K562 (cell line): Measurements from ENCODE around the gene AQP1. TPM values are rescaled to one million over a fixed set of nuclear protein-coding genes. Genes with fewer than 3 reads are reported as not detected.

Experiments used
- ADNP ChIP-seq: fragments of 200-800 bp; sonication (Bioruptor generic); IDR thresholded peaks from 2 replicates; pipeline ENCODE4 v1.6.1; 2016; ENCODE audit warnings: missing genetic modification characterization, missing compliant biosample characterization
- FOS ChIP-seq: IDR thresholded peaks from 3 replicates; pipeline ENCODE4 v1.6.1; 2011; ENCODE audit not compliant: insufficient read length; ENCODE audit errors: extremely low read depth
- KDM5B ChIP-seq: fragments of 200-600 bp; sonication (generic); IDR thresholded peaks from 2 replicates; pipeline ENCODE4 v1.6.1; 2012; ENCODE audit warnings: low read depth, mild to moderate bottlenecking, moderate library complexity, low read length, control low read depth, inconsistent platforms; ENCODE audit not compliant: insufficient replicate concordance
- LARP7 ChIP-seq: fragments of 450-650 bp; IDR thresholded peaks from 2 replicates; pipeline ENCODE4 v1.6.1; 2016
- MCM2 ChIP-seq: fragments of 450-650 bp; IDR thresholded peaks from 2 replicates; pipeline ENCODE4 v1.6.1; 2017; ENCODE audit warnings: low read depth, mild to moderate bottlenecking
- NR2F6 ChIP-seq: fragments of 450-650 bp; formaldehyde crosslinking; IDR thresholded peaks from 2 replicates; pipeline ENCODE4 v1.4.0; 2020; ENCODE audit warnings: mild to moderate bottlenecking
- TARDBP ChIP-seq: fragments of 450-650 bp; IDR thresholded peaks from 2 replicates; pipeline ENCODE4 v1.6.1; 2016
- ZNF253 ChIP-seq: fragments of 250-450 bp; sonication (Bioruptor Pico); conservative IDR thresholded peaks from 2 replicates; pipeline ENCODE4 v1.6.1; 2021; ENCODE audit warnings: mild to moderate bottlenecking
- polyA plus RNA-seq, 8 experiments: library from polyadenylated mRNA; depleted of rRNA in 4 of 8; stranded (reverse) in 5 of 8; unstranded in 3 of 8; fragments of >200 nt; fragmentation: Nextera tagmentation in 2 of 8; fragmentation: Illumina TruSeq in 1 of 8; extraction: Ambion mirVana in 2 of 8; extraction: Trizol in 1 of 8; gene quantifications; 2 replicates each; pipeline versions ENCODE4 v1.2.1 to v1.2.3, GENCODE V29; 2011 to 2014; ENCODE audit warnings: inconsistent platforms in 1 of 8, missing spikeins in 1 of 8
- total RNA-seq, 7 experiments: library from RNA; depleted of rRNA in 6 of 7; stranded (reverse); fragments of >200 nt in 6 of 7; fragmentation: Illumina TruSeq in 2 of 7; extraction: Trizol in 2 of 7; gene quantifications; 2 replicates each; pipeline versions ENCODE4 v1.2.1 to v1.2.3, GENCODE V29; 2011 to 2021; ENCODE audit warnings: low replicate concordance in 1 of 7
- TF ChIP-seq, protein P1 (sequence below): sonication (generic); formaldehyde crosslinking; IDR thresholded peaks from 2 replicates; pipeline ENCODE4 v1.4.0; 2020; ENCODE audit warnings: mild to moderate bottlenecking, missing genetic modification reagents
- TF ChIP-seq, protein P2 (sequence below), 2 experiments: IDR thresholded peaks in 1 of 2; conservative IDR thresholded peaks in 1 of 2; 2 replicates each; pipeline ENCODE4 v1.6.1; 2016; ENCODE audit warnings: low read depth in 2 of 2, mild to moderate bottlenecking in 1 of 2, missing compliant biosample characterization in 1 of 2, missing genetic modification characterization in 1 of 2, moderate library complexity in 1 of 2
- TF ChIP-seq, protein P3 (sequence below): fragments of 450-650 bp; IDR thresholded peaks from 2 replicates; pipeline ENCODE4 v1.7.1; 2018; ENCODE audit warnings: mild to moderate bottlenecking, low read depth; ENCODE audit not compliant: partially characterized antibody
- TF ChIP-seq, protein P4 (sequence below), 2 experiments: fragments of 450-650 bp; IDR thresholded peaks; 2 replicates each; pipeline ENCODE4 v1.6.1; 2018; ENCODE audit warnings: mild to moderate bottlenecking in 2 of 2, low read depth in 1 of 2; ENCODE audit not compliant: partially characterized antibody in 2 of 2

AQP1 gene
- total and polyA plus RNA-seq, 9 of the 15 experiments (the other 6 are each of a cell fraction or from before 2014, with no cell fraction given) = 0.18 to 12.6 (median 4.1) TPM

DNA sequence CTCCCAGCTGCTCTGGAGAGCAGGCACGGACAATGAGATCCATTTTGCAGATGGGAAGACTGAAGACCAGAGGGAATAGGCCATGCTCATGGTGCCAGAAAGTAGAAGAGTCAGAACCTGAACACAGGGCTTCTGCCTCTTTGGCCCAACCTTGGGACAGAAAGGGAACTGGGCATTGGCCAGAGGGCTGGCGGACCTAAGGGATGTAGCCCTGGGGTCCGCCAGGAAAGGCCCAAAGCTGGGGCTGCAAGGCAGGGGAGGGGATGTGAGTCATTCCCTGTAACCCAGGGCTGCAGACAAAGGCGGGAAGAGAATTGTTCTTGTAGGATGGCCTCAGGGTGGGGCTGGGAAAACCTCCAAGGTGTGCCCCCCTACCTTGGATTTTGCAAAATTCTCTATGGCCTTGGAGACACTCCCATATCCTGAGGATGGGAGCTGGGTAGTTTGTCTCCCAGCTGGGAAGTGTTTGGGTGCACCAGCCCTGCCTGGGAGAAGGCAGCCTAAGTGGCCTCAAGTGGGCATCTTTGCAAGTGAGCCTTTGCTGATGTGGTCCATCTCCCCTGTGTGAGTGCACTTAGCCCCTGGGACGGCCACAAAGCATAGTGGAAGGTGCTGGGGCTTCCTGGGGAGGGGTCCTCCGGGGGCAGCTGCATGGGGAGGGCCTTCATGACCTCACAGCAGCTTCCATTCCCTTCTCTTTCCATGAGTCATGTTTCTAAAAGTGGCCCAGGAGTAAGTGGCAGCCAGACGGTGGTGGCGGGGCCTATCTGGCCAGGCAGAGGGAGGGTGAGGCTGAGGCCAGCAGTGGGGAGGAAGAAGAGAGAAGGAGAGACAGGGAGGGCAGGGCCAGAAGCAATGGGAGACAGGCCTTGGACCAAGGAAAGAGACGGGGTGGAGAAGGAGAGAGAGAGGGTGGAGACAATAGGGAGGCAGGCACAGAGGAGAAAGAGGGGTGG is 9.2 kb downstream of the AQP1 start (continued):
- TF ChIP-seq, protein P1, sequence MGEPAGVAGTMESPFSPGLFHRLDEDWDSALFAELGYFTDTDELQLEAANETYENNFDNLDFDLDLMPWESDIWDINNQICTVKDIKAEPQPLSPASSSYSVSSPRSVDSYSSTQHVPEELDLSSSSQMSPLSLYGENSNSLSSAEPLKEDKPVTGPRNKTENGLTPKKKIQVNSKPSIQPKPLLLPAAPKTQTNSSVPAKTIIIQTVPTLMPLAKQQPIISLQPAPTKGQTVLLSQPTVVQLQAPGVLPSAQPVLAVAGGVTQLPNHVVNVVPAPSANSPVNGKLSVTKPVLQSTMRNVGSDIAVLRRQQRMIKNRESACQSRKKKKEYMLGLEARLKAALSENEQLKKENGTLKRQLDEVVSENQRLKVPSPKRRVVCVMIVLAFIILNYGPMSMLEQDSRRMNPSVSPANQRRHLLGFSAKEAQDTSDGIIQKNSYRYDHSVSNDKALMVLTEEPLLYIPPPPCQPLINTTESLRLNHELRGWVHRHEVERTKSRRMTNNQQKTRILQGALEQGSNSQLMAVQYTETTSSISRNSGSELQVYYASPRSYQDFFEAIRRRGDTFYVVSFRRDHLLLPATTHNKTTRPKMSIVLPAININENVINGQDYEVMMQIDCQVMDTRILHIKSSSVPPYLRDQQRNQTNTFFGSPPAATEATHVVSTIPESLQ (CRISPR knock-in tag) = no peak
- TF ChIP-seq KDM5B (no peak), ADNP (no peak; the same call in 1 of the 2 replicates), MCM2 (no peak), LARP7 (0 out of 2 replicates have a peak, but pooled peaks have one; percentile 58), TARDBP (no peak), FOS (no peak), NR2F6 (CRISPR knock-in tag) (no peak), ZNF253 (CRISPR knock-in tag) (no peak)
- TF ChIP-seq, protein P2, sequence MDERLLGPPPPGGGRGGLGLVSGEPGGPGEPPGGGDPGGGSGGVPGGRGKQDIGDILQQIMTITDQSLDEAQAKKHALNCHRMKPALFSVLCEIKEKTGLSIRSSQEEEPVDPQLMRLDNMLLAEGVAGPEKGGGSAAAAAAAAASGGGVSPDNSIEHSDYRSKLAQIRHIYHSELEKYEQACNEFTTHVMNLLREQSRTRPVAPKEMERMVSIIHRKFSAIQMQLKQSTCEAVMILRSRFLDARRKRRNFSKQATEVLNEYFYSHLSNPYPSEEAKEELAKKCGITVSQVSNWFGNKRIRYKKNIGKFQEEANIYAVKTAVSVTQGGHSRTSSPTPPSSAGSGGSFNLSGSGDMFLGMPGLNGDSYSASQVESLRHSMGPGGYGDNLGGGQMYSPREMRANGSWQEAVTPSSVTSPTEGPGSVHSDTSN (CRISPR knock-in tag; IDR thresholded peaks at IDR 0.05; ENCODE audit: low read depth) = no peak
- TF ChIP-seq, protein P2 (tag; conservative IDR thresholded peaks at IDR 0.05; ENCODE audit: low read depth) = no peak
- TF ChIP-seq, protein P3, sequence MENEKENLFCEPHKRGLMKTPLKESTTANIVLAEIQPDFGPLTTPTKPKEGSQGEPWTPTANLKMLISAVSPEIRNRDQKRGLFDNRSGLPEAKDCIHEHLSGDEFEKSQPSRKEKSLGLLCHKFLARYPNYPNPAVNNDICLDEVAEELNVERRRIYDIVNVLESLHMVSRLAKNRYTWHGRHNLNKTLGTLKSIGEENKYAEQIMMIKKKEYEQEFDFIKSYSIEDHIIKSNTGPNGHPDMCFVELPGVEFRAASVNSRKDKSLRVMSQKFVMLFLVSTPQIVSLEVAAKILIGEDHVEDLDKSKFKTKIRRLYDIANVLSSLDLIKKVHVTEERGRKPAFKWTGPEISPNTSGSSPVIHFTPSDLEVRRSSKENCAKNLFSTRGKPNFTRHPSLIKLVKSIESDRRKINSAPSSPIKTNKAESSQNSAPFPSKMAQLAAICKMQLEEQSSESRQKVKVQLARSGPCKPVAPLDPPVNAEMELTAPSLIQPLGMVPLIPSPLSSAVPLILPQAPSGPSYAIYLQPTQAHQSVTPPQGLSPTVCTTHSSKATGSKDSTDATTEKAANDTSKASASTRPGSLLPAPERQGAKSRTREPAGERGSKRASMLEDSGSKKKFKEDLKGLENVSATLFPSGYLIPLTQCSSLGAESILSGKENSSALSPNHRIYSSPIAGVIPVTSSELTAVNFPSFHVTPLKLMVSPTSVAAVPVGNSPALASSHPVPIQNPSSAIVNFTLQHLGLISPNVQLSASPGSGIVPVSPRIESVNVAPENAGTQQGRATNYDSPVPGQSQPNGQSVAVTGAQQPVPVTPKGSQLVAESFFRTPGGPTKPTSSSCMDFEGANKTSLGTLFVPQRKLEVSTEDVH = no peak
- TF ChIP-seq, protein P4, sequence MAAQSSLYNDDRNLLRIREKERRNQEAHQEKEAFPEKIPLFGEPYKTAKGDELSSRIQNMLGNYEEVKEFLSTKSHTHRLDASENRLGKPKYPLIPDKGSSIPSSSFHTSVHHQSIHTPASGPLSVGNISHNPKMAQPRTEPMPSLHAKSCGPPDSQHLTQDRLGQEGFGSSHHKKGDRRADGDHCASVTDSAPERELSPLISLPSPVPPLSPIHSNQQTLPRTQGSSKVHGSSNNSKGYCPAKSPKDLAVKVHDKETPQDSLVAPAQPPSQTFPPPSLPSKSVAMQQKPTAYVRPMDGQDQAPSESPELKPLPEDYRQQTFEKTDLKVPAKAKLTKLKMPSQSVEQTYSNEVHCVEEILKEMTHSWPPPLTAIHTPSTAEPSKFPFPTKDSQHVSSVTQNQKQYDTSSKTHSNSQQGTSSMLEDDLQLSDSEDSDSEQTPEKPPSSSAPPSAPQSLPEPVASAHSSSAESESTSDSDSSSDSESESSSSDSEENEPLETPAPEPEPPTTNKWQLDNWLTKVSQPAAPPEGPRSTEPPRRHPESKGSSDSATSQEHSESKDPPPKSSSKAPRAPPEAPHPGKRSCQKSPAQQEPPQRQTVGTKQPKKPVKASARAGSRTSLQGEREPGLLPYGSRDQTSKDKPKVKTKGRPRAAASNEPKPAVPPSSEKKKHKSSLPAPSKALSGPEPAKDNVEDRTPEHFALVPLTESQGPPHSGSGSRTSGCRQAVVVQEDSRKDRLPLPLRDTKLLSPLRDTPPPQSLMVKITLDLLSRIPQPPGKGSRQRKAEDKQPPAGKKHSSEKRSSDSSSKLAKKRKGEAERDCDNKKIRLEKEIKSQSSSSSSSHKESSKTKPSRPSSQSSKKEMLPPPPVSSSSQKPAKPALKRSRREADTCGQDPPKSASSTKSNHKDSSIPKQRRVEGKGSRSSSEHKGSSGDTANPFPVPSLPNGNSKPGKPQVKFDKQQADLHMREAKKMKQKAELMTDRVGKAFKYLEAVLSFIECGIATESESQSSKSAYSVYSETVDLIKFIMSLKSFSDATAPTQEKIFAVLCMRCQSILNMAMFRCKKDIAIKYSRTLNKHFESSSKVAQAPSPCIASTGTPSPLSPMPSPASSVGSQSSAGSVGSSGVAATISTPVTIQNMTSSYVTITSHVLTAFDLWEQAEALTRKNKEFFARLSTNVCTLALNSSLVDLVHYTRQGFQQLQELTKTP (IDR thresholded peaks at IDR 0.05; ENCODE audit: low read depth in 1 of 2, partially characterized antibody in 2 of 2) = no peak
